ENCODE results near the gene CACHD1. TPM values are rescaled to one million over a fixed set of nuclear protein-coding genes. Genes with fewer than 3 reads are reported as not detected.

Gene CACHD1
- total and polyA plus RNA-seq, 8 donors, result 11.3 to 38.0 (median 32.7) TPM

GRCh38 chr1:64691626-64692025, 221.7 kb downstream of the CACHD1 start:
- ATAC-seq, result no peak
- intact Hi-C loops (cut with DNase I), result no loop called here

GRCh38 chr1:64692911-64693310, 223.0 kb downstream of the CACHD1 start:
- Histone ChIP-seq H3K9me3 (no peaks in the 10 kb centered on the region), H3K4me3 (no peak overlapping the region), H3K27me3 (no peaks in the 10 kb centered on the region), H3K36me3 (no peaks in the 10 kb centered on the region), H3K27ac (no peak overlapping the region), H3K4me1 (peaks cover 3 to 4% of the 10 kb centered on the region in 2 donors)
- intact Hi-C loops (cut with DNase I), result no loop called here
- no peak for TF ChIP-seq CTCF (IDR thresholded peaks at IDR 0.05)
- ATAC-seq, result no peak
- DNase-seq, result no peak

More at GRCh38 chr1:64691626-64692025, 221.7 kb downstream of the CACHD1 start:
- Histone ChIP-seq H3K27me3 (no peaks in the 10 kb centered on the region), H3K4me3 (no peak overlapping the region), H3K36me3 (no peaks in the 10 kb centered on the region), H3K9me3 (no peaks in the 10 kb centered on the region), H3K27ac (no peak overlapping the region), H3K4me1 (peaks cover 5 to 17% of the 10 kb centered on the region in 2 donors)
- no peak for TF ChIP-seq CTCF (IDR thresholded peaks at IDR 0.05)
- DNase-seq, result no peak

- intact Hi-C loops (cut with DNase I), result no loop called here
These were observed 223.5 kb downstream of the CACHD1 start for GRCh38 chr1:64693406-64693805.

GRCh38 chr1:64696879-64697278, 226.9 kb downstream of the CACHD1 start:
- Histone ChIP-seq H3K4me1 (no peaks in the 10 kb centered on the region), H3K4me3 (no peak overlapping the region), H3K9me3 (no peaks in the 10 kb centered on the region), H3K27me3 (no peaks in the 10 kb centered on the region), H3K27ac (no peak overlapping the region), H3K36me3 (no peaks in the 10 kb centered on the region)
- DNase-seq (no peak), ATAC-seq (no peak)
- intact Hi-C loops (cut with DNase I), result no loop called here
- TF ChIP-seq CTCF (IDR thresholded peaks at IDR 0.05), result no peak

More at GRCh38 chr1:64693406-64693805, 223.5 kb downstream of the CACHD1 start:
- Histone ChIP-seq H3K36me3 (no peaks in the 10 kb centered on the region), H3K9me3 (no peaks in the 10 kb centered on the region), H3K27me3 (no peaks in the 10 kb centered on the region), H3K4me3 (no peak overlapping the region), H3K4me1 (peaks cover 0 to under 1% of the 10 kb centered on the region in 2 donors), H3K27ac (no peak overlapping the region)
- no peak for TF ChIP-seq CTCF (IDR thresholded peaks at IDR 0.05)
- ATAC-seq, result no peak
- DNase-seq, result no peak

- intact Hi-C loops (cut with DNase I), result no loop called here
- no peaks in the 10 kb centered on the region for H3K27me3 ChIP-seq
- no peak overlapping the region for H3K4me3 ChIP-seq
- no peak overlapping the region for H3K27ac ChIP-seq
- TF ChIP-seq CTCF (IDR thresholded peaks at IDR 0.05), result no peak
- no peak for ATAC-seq
- no peaks in the 10 kb centered on the region for H3K9me3 ChIP-seq
- no peaks in the 10 kb centered on the region for H3K4me1 ChIP-seq
- no peaks in the 10 kb centered on the region for H3K36me3 ChIP-seq
- no peak for DNase-seq
These were observed 229.4 kb downstream of the CACHD1 start for GRCh38 chr1:64699327-64699726.
